Measurements from ENCODE around the gene ZNF280B. TPM values are rescaled to one million over a fixed set of nuclear protein-coding genes. Genes with fewer than 3 reads are reported as not detected.
A peak's percentile ranks its signal among the peaks of the same experiment; 100 is the strongest.
"Not testable (repeated sequence)": the region's sequence is repeated elsewhere in the genome, so short reads cannot be mapped to it uniquely, and the experiment has no call there.

ZNF280B gene
- total and polyA plus RNA-seq, 2 experiments from 2014 or later: 1.5 to 2.6 TPM

DNA sequence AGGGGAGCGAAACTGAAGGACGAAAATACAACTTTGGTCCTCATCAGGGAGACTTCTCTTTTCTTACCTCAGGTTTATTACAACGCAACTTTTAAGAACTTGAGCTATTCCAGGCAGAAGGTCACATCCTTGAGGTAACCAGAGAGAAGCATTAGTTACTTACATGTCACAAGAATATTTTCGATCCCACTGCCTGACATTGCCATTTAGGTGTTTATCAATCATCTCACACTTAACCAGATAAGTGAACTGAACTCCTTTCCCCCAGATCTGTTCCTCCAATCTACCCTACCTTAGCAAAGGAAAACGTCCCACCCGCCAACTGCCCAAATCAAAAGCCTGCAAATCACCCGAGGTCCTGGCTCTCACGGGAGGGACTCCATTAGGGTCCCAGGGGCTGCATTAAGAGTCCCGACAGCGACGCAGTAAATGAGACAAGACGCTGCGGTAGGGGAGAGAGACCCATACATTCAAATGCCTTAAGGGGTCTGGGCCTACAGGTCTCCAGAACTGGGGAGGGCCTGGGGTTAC is 734 bp downstream of the ZNF280B start:
- H4K20me1 ChIP-seq (ENCODE audit: insufficient read depth, poor library complexity, severe bottlenecking): no peaks in the 10 kb centered on the region
- peak overlapping the region; percentile 95 for H2AFZ ChIP-seq
- 28% methylated on average over 13 of the region's 13 CpGs for WGBS (ENCODE audit: low lambda C conversion rate, missing lambda C conversion rate)
- H3K4me2 ChIP-seq: peak overlapping the region; percentile 98
- H3K27me3 ChIP-seq: no peaks in the 10 kb centered on the region
- H3K27ac ChIP-seq: peak overlapping the region; percentile 78
- DNase-seq (ENCODE audit: low spot score): no peak
- H3K4me1 ChIP-seq (ENCODE audit: insufficient read depth): no peaks in the 10 kb centered on the region
- no peaks in the 10 kb centered on the region for H3K9me3 ChIP-seq (ENCODE audit: low read depth)
- H3K79me2 ChIP-seq: peaks cover 7% of the 10 kb centered on the region
- TF ChIP-seq EZH2 (IDR thresholded peaks at IDR 0.05; ENCODE audit: borderline replicate concordance) (no peak), EZH2phosphoT487 (IDR thresholded peaks at IDR 0.05; ENCODE audit: low read depth, severe bottlenecking, unreplicated experiment) (no peak)
- TF ChIP-seq, protein P1, sequence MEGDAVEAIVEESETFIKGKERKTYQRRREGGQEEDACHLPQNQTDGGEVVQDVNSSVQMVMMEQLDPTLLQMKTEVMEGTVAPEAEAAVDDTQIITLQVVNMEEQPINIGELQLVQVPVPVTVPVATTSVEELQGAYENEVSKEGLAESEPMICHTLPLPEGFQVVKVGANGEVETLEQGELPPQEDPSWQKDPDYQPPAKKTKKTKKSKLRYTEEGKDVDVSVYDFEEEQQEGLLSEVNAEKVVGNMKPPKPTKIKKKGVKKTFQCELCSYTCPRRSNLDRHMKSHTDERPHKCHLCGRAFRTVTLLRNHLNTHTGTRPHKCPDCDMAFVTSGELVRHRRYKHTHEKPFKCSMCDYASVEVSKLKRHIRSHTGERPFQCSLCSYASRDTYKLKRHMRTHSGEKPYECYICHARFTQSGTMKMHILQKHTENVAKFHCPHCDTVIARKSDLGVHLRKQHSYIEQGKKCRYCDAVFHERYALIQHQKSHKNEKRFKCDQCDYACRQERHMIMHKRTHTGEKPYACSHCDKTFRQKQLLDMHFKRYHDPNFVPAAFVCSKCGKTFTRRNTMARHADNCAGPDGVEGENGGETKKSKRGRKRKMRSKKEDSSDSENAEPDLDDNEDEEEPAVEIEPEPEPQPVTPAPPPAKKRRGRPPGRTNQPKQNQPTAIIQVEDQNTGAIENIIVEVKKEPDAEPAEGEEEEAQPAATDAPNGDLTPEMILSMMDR (IDR thresholded peaks at IDR 0.05; ENCODE audit: poor library complexity): no peak
- peak overlapping the region; percentile 94 for H3K4me3 ChIP-seq
- H3K9me2 ChIP-seq (replicated peaks; ENCODE audit: insufficient read depth): no peaks in the 10 kb centered on the region
- no peaks in the 10 kb centered on the region for H3K36me3 ChIP-seq (replicated peaks; ENCODE audit: insufficient read depth, low read depth)

DNA sequence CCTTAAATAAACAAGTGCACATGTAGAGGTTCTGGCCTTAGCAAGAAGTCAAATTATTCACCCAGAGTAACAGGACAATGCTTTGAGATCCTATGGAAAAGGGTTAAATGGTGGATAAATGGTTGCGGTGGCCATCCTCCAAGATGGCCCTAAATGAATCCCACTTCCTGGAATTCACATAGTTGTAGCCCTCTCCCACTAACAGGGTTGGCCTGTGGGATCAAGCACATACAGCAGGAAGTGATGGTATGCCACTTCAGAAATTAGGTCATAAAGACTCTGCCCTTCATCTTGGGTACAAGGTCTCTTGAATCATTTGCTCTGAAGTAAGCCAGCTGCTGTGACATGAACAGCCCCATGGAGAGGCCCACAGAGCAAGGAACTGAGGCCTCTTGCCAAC is 1.8 kb downstream of the ZNF280B start:
- no peak for DNase-seq (ENCODE audit: low spot score)
- H4K20me1 ChIP-seq (ENCODE audit: insufficient read depth, poor library complexity, severe bottlenecking): no peaks in the 10 kb centered on the region
- no peak for TF ChIP-seq EZH2 (IDR thresholded peaks at IDR 0.05; ENCODE audit: borderline replicate concordance)
- TF ChIP-seq, protein P1 (IDR thresholded peaks at IDR 0.05; ENCODE audit: poor library complexity): no peak
- TF ChIP-seq EZH2phosphoT487 (IDR thresholded peaks at IDR 0.05; ENCODE audit: low read depth, severe bottlenecking, unreplicated experiment): no peak
- no peaks in the 10 kb centered on the region for H3K36me3 ChIP-seq (replicated peaks; ENCODE audit: insufficient read depth, low read depth)
- no peaks in the 10 kb centered on the region for H3K27me3 ChIP-seq
- no peak overlapping the region for H2AFZ ChIP-seq
- no peaks in the 10 kb centered on the region for H3K4me1 ChIP-seq (ENCODE audit: insufficient read depth)
- H3K9me3 ChIP-seq (ENCODE audit: low read depth): no peaks in the 10 kb centered on the region
- no peaks in the 10 kb centered on the region for H3K9me2 ChIP-seq (replicated peaks; ENCODE audit: insufficient read depth)
- 100% methylated on average over 1 of the region's 1 CpG for WGBS (ENCODE audit: low lambda C conversion rate, missing lambda C conversion rate)
- H3K4me2 ChIP-seq: no peak overlapping the region
- H3K27ac ChIP-seq: no peak overlapping the region
- H3K79me2 ChIP-seq: peaks cover 7% of the 10 kb centered on the region
- no peak overlapping the region for H3K4me3 ChIP-seq

DNA sequence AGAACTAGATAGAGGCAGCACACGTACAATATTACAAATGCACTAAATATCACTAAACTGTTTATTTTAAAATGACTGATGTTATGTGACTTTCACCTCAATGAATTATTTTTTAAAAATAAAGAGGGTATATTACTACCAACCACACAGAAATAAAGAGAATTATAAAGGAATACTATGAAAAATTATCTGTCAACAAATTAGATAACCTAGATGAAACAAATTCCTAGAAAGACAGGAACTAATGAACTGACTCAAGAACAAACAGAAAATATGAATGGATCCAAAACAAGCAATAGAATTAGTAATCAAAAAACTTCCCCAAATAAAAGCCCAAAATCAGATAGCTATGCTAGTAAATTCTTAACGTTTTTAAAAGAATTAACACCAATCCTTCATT is 10.3 kb downstream of the ZNF280B start:
- Histone ChIP-seq H4K20me1 (ENCODE audit: insufficient read depth, poor library complexity, severe bottlenecking) (no peaks in the 10 kb centered on the region), H3K4me3 (no peak overlapping the region), H3K79me2 (peaks cover 2% of the 10 kb centered on the region), H3K27ac (no peak overlapping the region), H3K4me1 (ENCODE audit: insufficient read depth) (no peaks in the 10 kb centered on the region), H3K9me3 (ENCODE audit: low read depth) (no peaks in the 10 kb centered on the region), H2AFZ (no peak overlapping the region), H3K36me3 (replicated peaks; ENCODE audit: insufficient read depth, low read depth) (no peaks in the 10 kb centered on the region), H3K4me2 (no peak overlapping the region), H3K27me3 (no peaks in the 10 kb centered on the region), H3K9me2 (replicated peaks; ENCODE audit: insufficient read depth) (no peaks in the 10 kb centered on the region)
- WGBS (ENCODE audit: low lambda C conversion rate, missing lambda C conversion rate): 90% methylated on average over 2 of the region's 2 CpGs
- no peak for DNase-seq (ENCODE audit: low spot score)
- TF ChIP-seq EZH2phosphoT487 (IDR thresholded peaks at IDR 0.05; ENCODE audit: low read depth, severe bottlenecking, unreplicated experiment) (no peak), EZH2 (IDR thresholded peaks at IDR 0.05; ENCODE audit: borderline replicate concordance) (no peak)
- TF ChIP-seq, protein P1 (IDR thresholded peaks at IDR 0.05; ENCODE audit: poor library complexity): no peak

DNA sequence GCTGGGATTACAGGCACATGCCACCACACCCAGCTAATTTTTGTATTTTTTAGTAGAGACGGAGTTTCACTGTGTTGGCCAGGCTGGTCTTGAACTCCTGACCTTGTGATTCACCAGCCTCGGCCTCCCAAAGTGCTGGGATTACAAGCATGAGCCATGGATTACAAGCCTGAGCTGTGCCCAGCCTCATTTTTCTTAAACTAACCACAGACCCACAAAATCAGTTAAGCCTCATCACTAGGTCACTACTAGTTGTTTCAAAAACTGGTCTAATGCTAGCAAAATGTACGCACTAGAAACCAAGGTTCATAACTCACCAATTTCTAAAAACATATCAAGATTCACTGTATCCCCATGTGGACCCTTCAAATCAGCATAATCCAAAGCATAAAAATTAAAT is 17.0 kb downstream of the ZNF280B start:
- not testable (repeated sequence) for H3K79me2 ChIP-seq; H3K4me3 ChIP-seq; H3K36me3 ChIP-seq (replicated peaks; ENCODE audit: insufficient read depth, low read depth); H4K20me1 ChIP-seq (ENCODE audit: insufficient read depth, poor library complexity, severe bottlenecking); H3K4me2 ChIP-seq; H2AFZ ChIP-seq; DNase-seq (ENCODE audit: low spot score); H3K9me3 ChIP-seq (ENCODE audit: low read depth); H3K9me2 ChIP-seq (replicated peaks; ENCODE audit: insufficient read depth); H3K27me3 ChIP-seq; H3K27ac ChIP-seq; H3K4me1 ChIP-seq (ENCODE audit: insufficient read depth)
- 88% methylated on average over 3 of the region's 3 CpGs for WGBS (ENCODE audit: low lambda C conversion rate, missing lambda C conversion rate)

Data from hepatocyte (in vitro differentiated cells).